Measurements from ENCODE around the gene CD28. TPM values are rescaled to one million over a fixed set of nuclear protein-coding genes. Genes with fewer than 3 reads are reported as not detected.
A peak's percentile ranks its signal among the peaks of the same experiment; 100 is the strongest.

The CD28 gene
- total RNA-seq, 1 experiment from 2014 or later, result 0.84 TPM

GRCh38 chr2:203691149-203691548 is 15.3 kb upstream of the CD28 start:
- TF ChIP-seq CTCF (IDR thresholded peaks at IDR 0.05; ENCODE audit: insufficient read depth in 1 of 2, low read depth in 1 of 2, low read length in 1 of 2, severe bottlenecking in 1 of 2, unreplicated experiment in 1 of 2), result no peak
- H3K27ac Mint-ChIP-seq (ENCODE audit: unreplicated experiment), result peak overlapping the region; percentile 90
- DNase-seq, result no peak
- no peaks in the 10 kb centered on the region for H3K9me3 Mint-ChIP-seq (ENCODE audit: unreplicated experiment)
- intact Hi-C loops (cut with micrococcal nuclease; ENCODE audit: unreplicated experiment), result no loop called here
- Histone ChIP-seq H3K27me3 (replicated peaks; ENCODE audit: control insufficient read depth, insufficient read depth, low read length) (no peaks in the 10 kb centered on the region), H3K4me3 (ENCODE audit: low read depth, low read length) (no peak overlapping the region), H3K9me3 (no peaks in the 10 kb centered on the region), H3K36me3 (ENCODE audit: control insufficient read depth, insufficient read depth, low read length) (no peaks in the 10 kb centered on the region), H3K4me1 (peaks cover 85% of the 10 kb centered on the region)
- ChIA-PET POLR2A (no interaction called here), CTCF (no interaction called here)
- H3K36me3 Mint-ChIP-seq (ENCODE audit: insufficient read depth, unreplicated experiment), result no peaks in the 10 kb centered on the region
- H3K27me3 Mint-ChIP-seq (ENCODE audit: insufficient read depth, unreplicated experiment), result no peaks in the 10 kb centered on the region
- BruUV-seq (replicated peaks), result no TSS peak
- H3K4me1 Mint-ChIP-seq (ENCODE audit: low read depth, unreplicated experiment), result peaks cover 62% of the 10 kb centered on the region
- no peak overlapping the region for H3K4me3 Mint-ChIP-seq (ENCODE audit: unreplicated experiment)

GRCh38 chr2:203692031-203692710 is 14.3 kb upstream of the CD28 start:
- intact Hi-C loops (cut with micrococcal nuclease; ENCODE audit: unreplicated experiment), result no loop called here
- no peak for TF ChIP-seq CTCF (IDR thresholded peaks at IDR 0.05; ENCODE audit: insufficient read depth in 1 of 2, low read depth in 1 of 2, low read length in 1 of 2, severe bottlenecking in 1 of 2, unreplicated experiment in 1 of 2)
- peaks cover 59% of the 10 kb centered on the region for H3K4me1 Mint-ChIP-seq (ENCODE audit: low read depth, unreplicated experiment)

GRCh38 chr2:203693242-203693879 is 13.1 kb upstream of the CD28 start:
- TF ChIP-seq CTCF (IDR thresholded peaks at IDR 0.05; ENCODE audit: insufficient read depth in 1 of 2, low read depth in 1 of 2, low read length in 1 of 2, severe bottlenecking in 1 of 2, unreplicated experiment in 1 of 2), result no peak
- DNase-seq, result no peak
- no peaks in the 10 kb centered on the region for H3K36me3 ChIP-seq (ENCODE audit: control insufficient read depth, insufficient read depth, low read length)
- H3K4me3 Mint-ChIP-seq (ENCODE audit: unreplicated experiment), result no peak overlapping the region
- H3K4me1 ChIP-seq, result peaks cover 93% of the 10 kb centered on the region
- ChIA-PET CTCF (interaction anchor here (0.7 kb wide), 2 partner anchors 122 to 573 kb away, joined by 3 read pairs; no protein-coding TSS in a partner anchor), POLR2A (interaction anchor here (0.6 kb wide), 1 partner anchor 173 kb away, joined by 4 read pairs; no protein-coding TSS in a partner anchor)
- no peaks in the 10 kb centered on the region for H3K27me3 Mint-ChIP-seq (ENCODE audit: insufficient read depth, unreplicated experiment)
- H3K36me3 Mint-ChIP-seq (ENCODE audit: insufficient read depth, unreplicated experiment), result no peaks in the 10 kb centered on the region
- H3K4me1 Mint-ChIP-seq (ENCODE audit: low read depth, unreplicated experiment), result peaks cover 65% of the 10 kb centered on the region
- H3K27ac Mint-ChIP-seq (ENCODE audit: unreplicated experiment), result no peak overlapping the region
- no peak overlapping the region for H3K4me3 ChIP-seq (ENCODE audit: low read depth, low read length)
- no peaks in the 10 kb centered on the region for H3K9me3 ChIP-seq
- no peaks in the 10 kb centered on the region for H3K9me3 Mint-ChIP-seq (ENCODE audit: unreplicated experiment)
- H3K27me3 ChIP-seq (replicated peaks; ENCODE audit: control insufficient read depth, insufficient read depth, low read length), result no peaks in the 10 kb centered on the region
- intact Hi-C loops (cut with micrococcal nuclease; ENCODE audit: unreplicated experiment), result no loop called here
- no TSS peak for BruUV-seq (replicated peaks)

More at GRCh38 chr2:203692031-203692710, 14.3 kb upstream of the CD28 start:
- H3K4me1 ChIP-seq, result peaks cover 91% of the 10 kb centered on the region
- H3K9me3 ChIP-seq, result no peaks in the 10 kb centered on the region
- ChIA-PET CTCF (interaction anchor here (1.0 kb wide), 1 partner anchor 123 kb away, joined by 4 read pairs; no protein-coding TSS in a partner anchor), POLR2A (no interaction called here)
- Mint-ChIP-seq H3K27ac (ENCODE audit: unreplicated experiment) (peak overlapping the region; percentile 90), H3K27me3 (ENCODE audit: insufficient read depth, unreplicated experiment) (no peaks in the 10 kb centered on the region), H3K36me3 (ENCODE audit: insufficient read depth, unreplicated experiment) (no peaks in the 10 kb centered on the region), H3K9me3 (ENCODE audit: unreplicated experiment) (no peaks in the 10 kb centered on the region), H3K4me3 (ENCODE audit: unreplicated experiment) (no peak overlapping the region)
- no TSS peak for BruUV-seq (replicated peaks)
- DNase-seq, result no peak
- H3K4me3 ChIP-seq (ENCODE audit: low read depth, low read length), result no peak overlapping the region
- H3K36me3 ChIP-seq (ENCODE audit: control insufficient read depth, insufficient read depth, low read length), result no peaks in the 10 kb centered on the region
- H3K27me3 ChIP-seq (replicated peaks; ENCODE audit: control insufficient read depth, insufficient read depth, low read length), result no peaks in the 10 kb centered on the region
